LNCAP (cell line): ENCODE measurements around the gene DRAP1.

Experiments
- CTCF ChIP-seq: fragments of 450-650 bp; IDR thresholded peaks from 2 replicates; pipeline ENCODE4 v1.5.1; 2017; ENCODE audit warnings: mild to moderate bottlenecking

The DRAP1 gene

GRCh38 chr11:65896034-65896999 is 22.9 kb upstream of the DRAP1 start:
- TF ChIP-seq CTCF = no peak

DNA sequence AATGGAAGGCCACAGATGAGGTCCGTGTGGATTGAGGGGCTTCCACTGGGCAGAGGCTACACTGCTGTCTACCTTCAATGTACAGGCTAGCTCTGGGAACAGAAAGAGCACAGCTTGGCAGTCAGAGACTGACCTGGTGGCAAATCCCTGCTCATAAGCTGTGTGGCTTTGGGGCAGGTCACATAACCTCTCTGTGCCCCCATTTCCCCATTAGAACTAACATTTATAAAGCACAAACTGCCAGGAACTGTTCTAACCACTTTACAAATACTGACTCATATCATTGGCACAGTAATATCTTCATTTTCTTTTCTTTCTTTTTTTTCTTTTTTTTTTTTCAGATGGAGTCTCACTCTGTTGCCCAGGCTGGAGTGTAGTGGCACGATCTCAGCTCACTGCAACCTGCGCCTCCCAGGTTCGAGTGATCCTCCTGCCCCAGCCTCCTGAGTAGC is 22.2 kb upstream of the DRAP1 start:
- TF ChIP-seq CTCF = no peak

- no peak for TF ChIP-seq CTCF
Observed at GRCh38 chr11:65898656-65899355, 20.4 kb upstream of the DRAP1 start.

GRCh38 chr11:65899356-65900124 is 19.7 kb upstream of the DRAP1 start:
- no peak for TF ChIP-seq CTCF

- TF ChIP-seq CTCF = no peak
Observed at GRCh38 chr11:65900125-65900898, 18.9 kb upstream of the DRAP1 start, which contains the start of gene FOSL1. FOSL1 (minus strand) TSS chr11:65900388; CDS start chr11:65900339, 49 bp downstream.

DNA sequence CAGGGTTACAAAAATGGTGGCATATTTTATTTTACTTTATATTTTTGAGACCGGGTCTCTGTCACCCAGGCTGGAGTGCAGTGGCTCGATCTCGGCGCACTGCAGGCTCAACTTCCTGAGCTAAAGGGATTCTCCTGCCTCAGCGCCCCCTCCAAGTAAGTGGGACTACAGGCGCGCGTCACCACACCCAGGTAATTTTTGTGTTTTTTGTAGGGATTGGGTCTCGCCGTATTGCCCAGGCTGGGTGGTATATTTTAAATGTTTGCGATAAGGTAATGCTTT is 18.4 kb upstream of the DRAP1 start:
- TF ChIP-seq CTCF = no peak

DNA sequence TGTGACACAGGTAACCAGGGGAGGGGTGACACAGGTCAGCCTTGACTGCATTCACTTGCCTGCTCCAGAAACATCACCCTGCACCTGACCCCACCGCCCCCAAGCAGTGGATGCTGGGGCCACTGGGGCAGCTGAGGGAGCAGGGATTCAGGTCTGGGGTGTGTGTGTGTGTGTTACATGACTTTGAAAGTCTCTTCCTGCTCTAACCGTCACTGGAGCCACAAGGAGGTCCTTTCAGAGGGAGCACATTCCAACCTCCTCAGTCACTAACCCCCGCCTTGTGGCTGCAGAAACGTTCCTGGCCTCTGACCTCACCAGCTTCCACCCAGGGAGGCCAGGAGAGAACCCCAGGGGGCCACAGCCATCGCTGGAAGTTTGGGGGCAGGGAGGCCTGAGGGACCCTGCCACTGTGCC is 16.2 kb upstream of the DRAP1 start:
- TF ChIP-seq CTCF = no peak
